ENCODE measurements around the gene AOPEP. TPM values are rescaled to one million over a fixed set of nuclear protein-coding genes. Genes with fewer than 3 reads are reported as not detected.

The AOPEP gene
- total and polyA plus RNA-seq, 9 of the 15 experiments (the other 6 are each of a cell fraction or from before 2014, with no cell fraction given): 4.5 to 19.3 (median 13.5) TPM

GRCh38 chr9:94697972-94698581 lies 28.4 kb upstream of the AOPEP start (continued):
- TF ChIP-seq ZNF398 (CRISPR knock-in tag; IDR thresholded peaks at IDR 0.05) (no peak), ZNF253 (CRISPR knock-in tag; conservative IDR thresholded peaks at IDR 0.05) (no peak), GTF2A2 (tag; IDR thresholded peaks at IDR 0.05) (no peak)

GRCh38 chr9:94699715-94700373 lies 26.7 kb upstream of the AOPEP start:
- no peak overlapping the region for H3K9ac ChIP-seq (ENCODE audit: insufficient read depth in 1 of 2, low read depth in 2 of 2, low read length in 2 of 2)
- POLR2A ChIA-PET: no interaction called here
- H3K27me3 ChIP-seq (ENCODE audit: control insufficient read depth in 2 of 2, insufficient read depth in 2 of 2, low read length in 2 of 2): peaks cover 20 to 28% of the 10 kb centered on the region in 2 experiments
- intact Hi-C loops (cut with micrococcal nuclease) (no loop called here), in situ Hi-C loops (cut with MboI) (no loop called here)
- no peaks in the 10 kb centered on the region for H3K4me1 ChIP-seq (replicated peaks in 1 of 2; ENCODE audit: control insufficient read depth in 2 of 2, insufficient read depth in 2 of 2, low read length in 2 of 2)
- no peak overlapping the region for H2AFZ ChIP-seq (ENCODE audit: low read depth, low read length)
- H3K4me2 ChIP-seq (ENCODE audit: insufficient read depth, low read length): no peak overlapping the region
- H3K9me1 ChIP-seq (ENCODE audit: control insufficient read depth, insufficient read depth, low read length): no peaks in the 10 kb centered on the region
- H3K27ac ChIP-seq (ENCODE audit: extremely low read depth, low read depth, low read length): no peak overlapping the region
- H3K4me3 ChIP-seq: no peak overlapping the region
- ATAC-seq: no peak
- CTCF ChIA-PET (ENCODE audit: low intra/inter-chr PET ratio): no interaction called here
- no peak for DNase-seq (ENCODE audit: extremely low read depth in 1 of 4, low spot score in 3 of 4)
- BruUV-seq (replicated peaks): no TSS peak
- H3K9me3 ChIP-seq (replicated peaks; ENCODE audit: control insufficient read depth, insufficient read depth, low read depth, low read length): no peaks in the 10 kb centered on the region
- no peaks in the 10 kb centered on the region for H3K36me3 ChIP-seq (ENCODE audit: control insufficient read depth, insufficient read depth, low read length)
- H3K79me2 ChIP-seq (ENCODE audit: control insufficient read depth, insufficient read depth, low read length): no peaks in the 10 kb centered on the region
- WGBS (ENCODE audit: insufficient coverage, low coverage, missing lambda C conversion rate): 2% methylated on average over 4 of the region's 4 CpGs
- H4K20me1 ChIP-seq (replicated peaks; ENCODE audit: control insufficient read depth, insufficient read depth, low read length): no peaks in the 10 kb centered on the region
- FAIRE-seq: no peak
- TF ChIP-seq HCFC1 (IDR thresholded peaks at IDR 0.05; ENCODE audit: low read depth, low read length): no peak
- no peak for TF ChIP-seq CTCFL (IDR thresholded peaks at IDR 0.05; ENCODE audit: borderline replicate concordance, insufficient read depth, low read depth, low read length, poor library complexity, severe bottlenecking)
- no peak for TF ChIP-seq ZNF239 (CRISPR knock-in tag; IDR thresholded peaks at IDR 0.05)
- TF ChIP-seq PHF8 (IDR thresholded peaks at IDR 0.05; ENCODE audit: borderline replicate concordance, low read length): no peak
- TF ChIP-seq ZNF143 (CRISPR knock-in tag; IDR thresholded peaks at IDR 0.05): no peak
- TF ChIP-seq HNRNPUL1 (IDR thresholded peaks at IDR 0.05; ENCODE audit: low read length): no peak
- no peak for TF ChIP-seq DIDO1 (tag; IDR thresholded peaks at IDR 0.05; ENCODE audit: low read depth)
- TF ChIP-seq BRCA1 (IDR thresholded peaks at IDR 0.05): no peak
- no peak for TF ChIP-seq BRCA1 (CRISPR knock-in tag; IDR thresholded peaks at IDR 0.05)
- no peak for TF ChIP-seq U2AF2 (optimal IDR thresholded peaks at IDR 0.05; ENCODE audit: low read depth, low read length)
- no peak for TF ChIP-seq FOSL1 (tag; conservative IDR thresholded peaks at IDR 0.05)
- no peak for TF ChIP-seq NR2C2 (CRISPR knock-in tag; IDR thresholded peaks at IDR 0.05)
- no peak for TF ChIP-seq NR2C2 (tag; IDR thresholded peaks at IDR 0.05)
- no peak for TF ChIP-seq CBX1 (IDR thresholded peaks at IDR 0.05; ENCODE audit: low read depth)

All from K562 (cell line).